Measurements from ENCODE around the gene MCC. TPM values are rescaled to one million over a fixed set of nuclear protein-coding genes. Genes with fewer than 3 reads are reported as not detected.

MCC gene
- total RNA-seq, 1 experiment from 2014 or later, result 7.6 TPM

- TF ChIP-seq, protein P1, sequence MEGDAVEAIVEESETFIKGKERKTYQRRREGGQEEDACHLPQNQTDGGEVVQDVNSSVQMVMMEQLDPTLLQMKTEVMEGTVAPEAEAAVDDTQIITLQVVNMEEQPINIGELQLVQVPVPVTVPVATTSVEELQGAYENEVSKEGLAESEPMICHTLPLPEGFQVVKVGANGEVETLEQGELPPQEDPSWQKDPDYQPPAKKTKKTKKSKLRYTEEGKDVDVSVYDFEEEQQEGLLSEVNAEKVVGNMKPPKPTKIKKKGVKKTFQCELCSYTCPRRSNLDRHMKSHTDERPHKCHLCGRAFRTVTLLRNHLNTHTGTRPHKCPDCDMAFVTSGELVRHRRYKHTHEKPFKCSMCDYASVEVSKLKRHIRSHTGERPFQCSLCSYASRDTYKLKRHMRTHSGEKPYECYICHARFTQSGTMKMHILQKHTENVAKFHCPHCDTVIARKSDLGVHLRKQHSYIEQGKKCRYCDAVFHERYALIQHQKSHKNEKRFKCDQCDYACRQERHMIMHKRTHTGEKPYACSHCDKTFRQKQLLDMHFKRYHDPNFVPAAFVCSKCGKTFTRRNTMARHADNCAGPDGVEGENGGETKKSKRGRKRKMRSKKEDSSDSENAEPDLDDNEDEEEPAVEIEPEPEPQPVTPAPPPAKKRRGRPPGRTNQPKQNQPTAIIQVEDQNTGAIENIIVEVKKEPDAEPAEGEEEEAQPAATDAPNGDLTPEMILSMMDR (conservative IDR thresholded peaks at IDR 0.05), result no peak
- Histone ChIP-seq H2AK5ac (ENCODE audit: insufficient read length, low read length) (no peak overlapping the region), H2BK120ac (ENCODE audit: low read depth, low read length, poor library complexity, severe bottlenecking) (no peak overlapping the region), H3K4me1 (ENCODE audit: insufficient read depth, low read length) (peaks cover 18% of the 10 kb centered on the region), H2AFZ (ENCODE audit: low read length) (no peak overlapping the region), H3T11ph (ENCODE audit: low read length) (no peak overlapping the region), H3K4ac (ENCODE audit: low read depth, low read length) (no peak overlapping the region), H2BK12ac (ENCODE audit: insufficient read length, low read depth, low read length) (no peak overlapping the region), H4K8ac (replicated peaks; ENCODE audit: insufficient read length, low read depth, low read length) (no peak overlapping the region), H4K5ac (ENCODE audit: insufficient read length, low read depth, low read length) (no peak overlapping the region), H4K91ac (ENCODE audit: insufficient read length, low read depth, low read length) (no peak overlapping the region), H3K79me2 (ENCODE audit: insufficient read depth, low read length) (peaks cover 5% of the 10 kb centered on the region; the same call in 1 of the 2 replicates), H3K79me1 (ENCODE audit: insufficient read depth, low read depth, low read length, poor library complexity, severe bottlenecking) (no peaks in the 10 kb centered on the region), H2BK15ac (ENCODE audit: low read depth, low read length) (no peak overlapping the region), H3K23ac (ENCODE audit: insufficient read length, low read depth, low read length) (no peak overlapping the region), H3K18ac (ENCODE audit: insufficient read length, low read depth, low read length) (no peak overlapping the region), H3K4me2 (ENCODE audit: insufficient read depth, insufficient read length, low read length) (no peak overlapping the region), H3K56ac (ENCODE audit: insufficient read length, low read depth, low read length) (no peak overlapping the region), H2BK5ac (ENCODE audit: insufficient read length, low read length) (no peak overlapping the region), H3K9me3 (ENCODE audit: control insufficient read depth, low read depth, low read length) (no peaks in the 10 kb centered on the region), H2BK20ac (ENCODE audit: low read depth, low read length, poor library complexity, severe bottlenecking) (no peak overlapping the region), H3K27ac (ENCODE audit: insufficient read length, low read depth, low read length) (no peak overlapping the region), H3K27me3 (ENCODE audit: insufficient read depth, low read length) (no peaks in the 10 kb centered on the region), H3K23me2 (ENCODE audit: insufficient read length, low read depth, low read length, poor library complexity, severe bottlenecking) (no peaks in the 10 kb centered on the region), H3K14ac (ENCODE audit: insufficient read depth, low read length) (no peak overlapping the region), H4K20me1 (ENCODE audit: control insufficient read depth, insufficient read depth, insufficient read length) (no peaks in the 10 kb centered on the region), H3K9ac (ENCODE audit: extremely low read depth, insufficient read length, low read length) (no peak overlapping the region)
- Mint-ChIP-seq H3K27me3 (ENCODE audit: low read depth) (no peaks in the 10 kb centered on the region), H3K36me3 (ENCODE audit: insufficient read depth in 1 of 3, low read depth in 3 of 3) (peaks cover 0 to 4% (median 4%) of the 10 kb centered on the region in 3 experiments; a peak in 3 of 7 replicates), H3K27ac (no peak overlapping the region; a peak in 1 of 7 replicates), H3K4me3 (no peak overlapping the region), H3K4me1 (peaks cover 31 to 37% of the 10 kb centered on the region in 2 experiments), H3K9me3 (no peaks in the 10 kb centered on the region; a peak in 1 of 5 replicates)
- WGBS (ENCODE audit: extremely low coverage, insufficient read length, low lambda C conversion rate), result no CpG with 5 or more reads among the region's 8 CpGs
- no peak for DNase-seq
These were observed 245.5 kb downstream of the MCC start for GRCh38 chr5:113242481-113243348.

All from H9 (cell line).